HG02678 (cell line): Measurements from ENCODE around the gene CFAP92.
"Not testable (repeated sequence)": the region's sequence is repeated elsewhere in the genome, so short reads cannot be mapped to it uniquely, and the experiment has no call there.

Experiments
- ATAC-seq: cut with Tn5 transposase; IDR thresholded peaks from one replicate; pipeline ENCODE4 v1.9.1; 2021; ENCODE audit warnings: mild to moderate bottlenecking, moderate library complexity; ENCODE audit not compliant: unreplicated experiment

The CFAP92 gene

DNA sequence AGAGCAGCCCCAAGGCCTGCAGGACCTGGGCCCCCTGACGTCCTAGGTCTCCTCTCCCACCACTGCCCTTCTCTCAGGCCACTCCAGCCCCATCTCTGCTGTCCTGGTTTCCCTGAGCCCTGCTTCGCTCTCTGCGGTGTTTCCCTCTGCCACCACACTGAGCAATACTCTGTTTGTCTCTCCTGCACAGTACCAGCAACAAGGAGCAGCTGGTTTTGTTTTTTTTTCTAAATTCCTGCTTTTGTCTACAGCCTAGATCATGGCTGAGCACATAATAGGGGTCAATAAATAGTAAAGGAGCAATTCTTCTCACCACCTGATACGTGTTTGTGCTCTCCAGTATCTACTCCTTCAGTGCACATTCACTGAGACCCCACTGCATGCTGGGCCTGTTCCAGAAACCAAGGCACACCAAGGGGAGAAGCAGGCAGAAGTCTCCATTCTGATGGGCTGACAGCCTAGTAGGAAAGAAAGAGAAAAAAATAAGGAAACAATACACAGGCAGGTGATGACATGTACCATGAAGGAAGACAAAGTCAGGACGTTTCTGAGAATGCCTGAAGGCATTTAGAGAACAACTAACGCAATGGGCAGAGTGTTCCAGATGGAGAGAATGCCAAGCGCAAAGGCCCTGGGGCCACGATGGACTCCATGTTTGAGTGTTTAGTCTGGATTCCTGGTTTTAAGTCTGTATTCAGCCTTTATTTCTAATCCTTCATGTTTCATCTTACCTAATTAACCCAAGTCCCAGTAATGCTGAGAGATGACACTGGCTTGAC lies 120.4 kb downstream of the CFAP92 start:
- ATAC-seq: no peak

DNA sequence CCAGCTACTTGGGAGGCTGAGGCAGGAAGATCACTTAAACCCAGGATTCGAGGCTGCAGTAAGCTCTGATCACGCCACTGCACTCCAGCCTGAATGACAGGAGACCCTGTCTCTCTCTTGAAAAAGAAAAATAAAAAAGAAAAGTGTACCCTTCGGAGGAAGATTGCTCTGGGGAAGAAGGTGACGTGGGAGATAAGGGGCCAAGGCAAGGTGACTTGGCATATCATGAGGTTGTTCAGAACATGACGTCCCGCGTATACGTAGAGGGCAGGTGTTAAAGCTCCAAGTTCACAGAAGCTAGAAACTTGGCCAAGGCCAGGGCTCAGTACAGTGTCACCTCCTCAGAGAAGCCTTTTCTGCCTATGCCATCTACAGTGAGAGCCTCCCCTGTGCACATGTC lies 121.1 kb downstream of the CFAP92 start:
- ATAC-seq: no peak

DNA sequence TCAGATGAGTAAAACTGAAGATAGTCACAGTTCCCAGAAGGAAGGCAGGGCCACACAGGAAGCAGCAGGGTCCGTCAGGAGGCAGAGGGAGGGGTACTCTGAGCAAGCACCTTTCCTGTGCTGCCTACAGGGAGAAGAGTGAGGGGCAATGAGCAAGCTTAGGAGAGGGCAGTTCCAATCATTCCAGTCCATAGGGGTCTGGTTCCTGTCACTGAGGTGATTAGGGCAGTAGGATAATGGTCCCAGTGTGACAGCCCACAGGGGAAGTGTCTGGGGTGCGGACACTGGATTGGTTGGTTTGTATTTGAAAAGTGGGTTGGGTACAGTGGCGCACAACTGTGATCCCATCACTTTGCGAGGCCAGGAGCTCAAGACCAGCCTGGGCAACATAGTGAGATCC lies 121.6 kb downstream of the CFAP92 start:
- no peak for ATAC-seq

DNA sequence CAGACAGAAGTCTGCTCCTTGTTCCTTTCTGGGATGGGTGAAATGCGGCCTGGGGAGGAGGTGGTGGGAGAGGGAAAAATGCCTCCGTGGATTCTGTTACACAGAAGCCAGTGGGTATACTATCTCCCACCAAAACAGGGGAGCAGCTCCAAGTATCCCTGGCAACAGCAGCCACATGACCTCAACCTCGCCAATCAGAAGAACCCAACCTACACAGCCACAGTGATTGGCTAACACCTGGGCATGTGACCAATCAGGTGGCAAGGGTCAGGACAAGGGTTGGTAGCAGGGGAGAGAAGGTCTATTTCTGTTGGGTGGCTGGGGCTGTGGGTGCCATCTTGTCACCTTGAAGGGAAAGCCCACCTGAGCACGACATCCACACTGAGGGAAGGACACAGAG lies 123.5 kb downstream of the CFAP92 start:
- ATAC-seq: no peak

DNA sequence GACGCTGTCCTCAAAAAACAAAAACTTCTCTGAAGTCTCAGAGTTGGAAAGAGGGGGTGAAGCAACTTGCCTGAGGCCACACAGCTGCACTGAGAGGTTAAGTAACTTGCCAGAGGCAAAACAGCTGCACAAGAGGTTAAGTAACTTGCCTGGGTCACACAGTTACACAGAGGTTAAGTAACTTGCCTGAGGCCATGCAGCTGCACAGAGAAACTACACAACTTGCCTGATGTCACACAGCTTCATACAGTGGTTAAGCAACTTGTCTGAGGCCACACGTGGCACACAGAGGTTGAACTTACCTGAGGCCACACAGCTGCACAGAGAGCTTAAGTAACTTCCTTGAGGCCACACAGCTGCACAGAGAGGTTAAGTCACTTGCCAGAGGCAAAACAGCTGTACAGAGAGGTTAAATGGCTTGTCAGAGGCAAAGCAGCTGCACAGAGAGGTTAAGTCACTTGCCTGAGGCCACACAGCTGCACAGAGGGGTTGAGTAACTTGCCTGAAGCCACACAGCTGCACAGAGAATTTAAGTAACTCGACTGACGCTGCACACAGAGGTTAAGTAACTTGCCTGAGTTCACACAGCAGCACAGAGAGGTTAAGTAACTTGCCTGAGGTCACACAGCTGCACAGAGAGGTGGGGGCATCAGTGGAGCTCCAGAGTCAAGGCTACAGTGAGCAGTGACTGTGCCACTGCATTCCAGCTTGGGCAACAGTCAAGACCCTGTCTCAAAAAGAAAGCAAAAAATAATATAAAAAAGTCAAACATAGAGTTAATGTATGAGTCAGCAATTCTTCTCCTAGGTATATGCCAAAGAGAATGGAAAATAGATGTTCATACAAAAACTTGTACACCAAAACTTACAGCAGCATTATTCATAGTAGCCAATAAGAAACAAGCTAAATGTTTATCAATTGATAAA lies 126.4 kb downstream of the CFAP92 start:
- ATAC-seq: no peak

DNA sequence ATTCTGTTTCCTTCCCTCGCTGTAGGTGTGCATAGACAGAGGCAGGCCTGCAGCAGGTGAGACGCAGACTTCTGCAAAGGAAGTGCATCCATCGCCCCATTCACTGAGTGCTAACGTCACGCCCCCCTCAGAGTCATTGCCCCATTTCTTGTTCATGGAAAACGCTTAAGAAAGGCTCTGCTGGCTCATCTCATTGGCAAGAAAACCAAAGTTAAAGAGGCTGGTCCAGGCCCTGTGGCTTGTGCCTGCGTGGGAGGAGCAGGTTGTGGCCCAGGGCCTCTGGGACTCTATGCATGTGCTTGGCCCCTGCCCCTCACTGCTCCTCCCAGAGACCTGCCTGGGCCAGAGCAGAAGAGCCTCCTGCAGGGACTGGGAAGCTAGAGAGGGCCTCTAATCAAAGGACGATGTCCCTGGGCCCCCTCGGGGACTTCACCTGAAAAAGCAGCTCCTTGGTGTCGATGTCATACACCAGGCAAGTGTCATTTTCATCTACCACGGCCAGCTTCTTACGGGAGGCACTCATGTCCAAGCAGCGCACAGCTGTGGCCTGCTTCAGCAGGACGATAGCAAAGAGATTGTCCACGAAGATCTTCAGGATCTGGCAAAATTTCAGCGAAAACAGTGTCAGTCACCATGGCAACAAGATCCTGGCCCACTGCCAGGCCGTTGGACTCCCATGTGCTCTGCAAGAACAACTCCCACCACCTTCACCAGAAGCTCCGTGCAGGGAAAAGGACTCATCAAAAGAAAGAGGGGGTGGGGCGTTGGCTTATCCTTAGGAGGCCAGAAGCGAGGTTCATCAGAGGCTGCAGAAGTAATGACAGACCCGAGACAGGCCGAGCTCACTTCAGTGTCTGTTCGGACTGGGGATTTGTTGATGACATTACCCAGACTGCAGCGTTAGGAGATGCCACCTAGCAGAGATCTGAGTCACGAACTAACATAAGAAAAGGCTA lies 128.7 kb downstream of the CFAP92 start:
- ATAC-seq: not testable (repeated sequence)

DNA sequence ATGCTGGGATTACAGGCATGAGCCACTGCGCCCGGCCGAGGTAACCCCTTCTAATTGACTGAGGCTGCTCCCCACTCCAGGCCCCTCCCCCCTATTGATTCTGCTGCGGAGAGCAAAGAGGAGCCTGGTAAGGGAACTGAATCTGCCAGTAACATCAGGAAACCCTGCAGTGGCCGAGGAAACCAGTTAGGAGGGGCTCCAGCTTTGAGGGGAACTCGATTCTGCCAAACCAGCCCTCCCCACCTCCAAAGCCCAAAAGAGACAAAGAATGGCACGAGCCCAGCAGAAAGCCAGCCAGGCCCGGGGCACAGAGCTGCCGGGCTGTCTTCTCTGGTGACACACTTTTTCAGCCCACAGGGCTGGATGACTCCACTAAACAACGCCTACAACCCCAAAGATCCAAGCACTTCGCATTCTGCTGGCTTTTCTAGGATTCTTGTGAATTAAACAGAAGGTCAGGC lies 129.5 kb downstream of the CFAP92 start:
- ATAC-seq: no peak

DNA sequence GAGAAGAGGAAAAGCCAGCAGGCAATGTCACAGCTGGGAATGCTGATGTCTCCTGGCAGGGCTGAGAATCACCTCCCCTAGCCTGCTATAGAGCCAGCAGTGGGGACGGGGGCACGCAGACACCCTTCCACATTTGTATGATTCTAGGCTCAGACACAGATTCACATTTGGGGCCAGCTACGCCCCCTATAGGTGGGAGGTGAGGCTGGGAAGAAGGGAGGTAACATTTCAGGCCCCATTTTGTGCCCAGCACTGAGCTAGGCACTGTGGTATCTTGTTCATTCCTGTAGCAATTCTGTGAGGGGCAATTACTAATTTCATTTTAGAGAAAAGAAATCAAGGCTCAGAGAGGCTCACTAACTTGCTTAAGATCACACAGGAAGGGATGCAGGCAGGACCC lies 130.3 kb downstream of the CFAP92 start:
- no peak for ATAC-seq

DNA sequence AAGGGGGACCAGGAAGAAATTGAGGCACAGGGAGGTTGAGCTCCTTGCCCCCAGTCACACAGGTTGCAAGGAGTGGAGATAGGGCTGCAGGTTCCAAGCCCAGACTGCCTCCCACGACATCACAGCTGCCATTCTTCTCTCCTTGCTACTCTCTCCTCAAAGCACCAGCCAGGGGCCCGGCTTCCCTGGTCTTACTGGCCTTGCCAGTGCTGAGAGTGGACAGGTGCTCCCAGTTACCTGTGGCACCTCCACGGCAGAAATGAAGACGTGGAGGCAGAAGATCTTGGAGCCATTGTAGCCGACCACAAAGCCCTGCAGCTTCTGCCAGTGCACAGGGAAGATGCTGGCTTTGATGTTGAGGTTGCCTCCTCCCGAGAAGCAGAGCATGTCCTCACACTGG lies 132.4 kb downstream of the CFAP92 start:
- no peak for ATAC-seq
